IMR-90 (cell line): ENCODE measurements around the gene KLHL3. TPM values are rescaled to one million over a fixed set of nuclear protein-coding genes. Genes with fewer than 3 reads are reported as not detected.

Experiments
- ATAC-seq: fragments of 200-7000 bp; cut with Tn5 transposase; 2 replicates; pipeline ENCODE4 v1.9.1; 2020; ENCODE audit warnings: low read depth, mild to moderate bottlenecking, moderate library complexity
- BruUV-seq: library from RNA; stranded (reverse); fragments of 400-500 nt; replicated peaks from 2 replicates; lab custom pipeline; 2021; lab: Mats Ljungman, UMichigan
- CTCF ChIA-PET: fragments of 300-600 bp; formaldehyde crosslinking; extraction: SDS; loops from one replicate; lab custom pipeline; 2021; ENCODE audit warnings: antibody characterized with exemption; lab: Yijun Ruan, JAX
- POLR2A ChIA-PET: fragments of 300-600 bp; sonication (Branson Sonifier 250); formaldehyde crosslinking; loops from one replicate; lab custom pipeline; 2022; ENCODE audit warnings: antibody characterized with exemption; ENCODE audit not compliant: unreplicated experiment; lab: Charles Lee
- DNase-seq: peaks from one replicate; pipeline ENCODE4 v3.0.0; 2013
- H2AFZ ChIP-seq: replicated peaks from 2 replicates; pipeline ENCODE3; 2013; ENCODE audit warnings: low read length, mild to moderate bottlenecking; ENCODE audit not compliant: poor library complexity
- H2AK5ac ChIP-seq: 2 replicates; pipeline ENCODE4 v1.6.1; 2013; ENCODE audit warnings: low read depth, low read length, inconsistent platforms
- H2AK9ac ChIP-seq: replicated peaks from 2 replicates; pipeline ENCODE3; 2013; ENCODE audit warnings: mild to moderate bottlenecking, low read depth, low read length, moderate library complexity; ENCODE audit not compliant: poor library complexity
- H2BK120ac ChIP-seq: 2 replicates; pipeline ENCODE4 v1.6.1; 2013; ENCODE audit warnings: low read depth, low read length, inconsistent platforms
- H2BK15ac ChIP-seq: 3 replicates; pipeline ENCODE4 v1.6.1; 2013; ENCODE audit warnings: low read depth, low read length, inconsistent platforms
- H2BK20ac ChIP-seq: 2 replicates; pipeline ENCODE4 v1.6.1; 2013; ENCODE audit warnings: low read depth, mild to moderate bottlenecking, inconsistent platforms, low read length, moderate library complexity
- H2BK5ac ChIP-seq: 2 replicates; pipeline ENCODE4 v1.6.1; 2013; ENCODE audit warnings: mild to moderate bottlenecking, low read depth, low read length, inconsistent platforms; ENCODE audit not compliant: poor library complexity, severe bottlenecking
- H3K14ac ChIP-seq: replicated peaks from 2 replicates; pipeline ENCODE4 v1.6.1; 2013; ENCODE audit warnings: low read depth, low read length, inconsistent platforms
- H3K18ac ChIP-seq: 2 replicates; pipeline ENCODE4 v1.6.1; 2013; ENCODE audit warnings: low read depth, low read length, control low read depth
- H3K23ac ChIP-seq: 2 replicates; pipeline ENCODE4 v1.6.1; 2013; ENCODE audit warnings: low read depth, low read length, inconsistent platforms
- H3K27ac ChIP-seq: 2 replicates; pipeline ENCODE4 v1.5.1; 2013; ENCODE audit warnings: mild to moderate bottlenecking, control low read depth, low read length; ENCODE audit not compliant: insufficient read depth
- H3K27me3 ChIP-seq: 2 replicates; pipeline ENCODE4 v1.6.1; 2013; ENCODE audit warnings: low read length; ENCODE audit not compliant: control insufficient read depth, insufficient read depth
- H3K36me3 ChIP-seq: 2 replicates; pipeline ENCODE4 v1.6.1; 2013; ENCODE audit warnings: low read length, mixed read lengths; ENCODE audit not compliant: control insufficient read depth, insufficient read depth
- H3K4ac ChIP-seq: 2 replicates; pipeline ENCODE4 v1.6.1; 2013; ENCODE audit warnings: low read depth, low read length, inconsistent platforms
- H3K4me1 ChIP-seq: 2 replicates; pipeline ENCODE4 v1.6.1; 2013; ENCODE audit warnings: low read length, mixed read lengths; ENCODE audit not compliant: control insufficient read depth, insufficient read depth
- H3K4me2 ChIP-seq: 2 replicates; pipeline ENCODE4 v1.6.1; 2013; ENCODE audit warnings: low read depth, mild to moderate bottlenecking, control low read depth, low read length, moderate library complexity
- H3K4me3 ChIP-seq: 2 replicates; pipeline ENCODE4 v1.5.1; 2013; ENCODE audit warnings: low read depth, mild to moderate bottlenecking, control low read depth, low read length, moderate library complexity; ENCODE audit not compliant: insufficient read depth
- H3K56ac ChIP-seq: 2 replicates; pipeline ENCODE4 v1.6.1; 2013; ENCODE audit warnings: low read length, inconsistent platforms; ENCODE audit not compliant: insufficient read depth; ENCODE audit errors: extremely low read depth
- H3K79me1 ChIP-seq, 2 experiments: 2 replicates each; pipeline ENCODE4 v1.6.1; 2013; ENCODE audit warnings: low read length in 2 of 2, inconsistent platforms in 1 of 2, low read depth in 1 of 2
- H3K9ac ChIP-seq: 2 replicates; pipeline ENCODE4 v1.6.1; 2013; ENCODE audit warnings: low read depth, low read length, control low read depth
- H3K9me1 ChIP-seq: 2 replicates; pipeline ENCODE4 v1.6.1; 2013; ENCODE audit warnings: low read length, inconsistent platforms; ENCODE audit not compliant: insufficient read depth
- H3K9me3 ChIP-seq: 2 replicates; pipeline ENCODE4 v1.6.1; 2013; ENCODE audit warnings: low read length; ENCODE audit not compliant: control insufficient read depth, insufficient read depth
- H4K20me1 ChIP-seq: 2 replicates; pipeline ENCODE4 v1.6.1; 2013; ENCODE audit warnings: low read length, inconsistent platforms; ENCODE audit not compliant: insufficient read depth
- H4K5ac ChIP-seq: 2 replicates; pipeline ENCODE4 v1.6.1; 2013; ENCODE audit warnings: mild to moderate bottlenecking, low read depth, low read length, control low read depth
- H4K8ac ChIP-seq, 2 experiments: 2 replicates each; pipeline ENCODE4 v1.6.1; 2013; ENCODE audit warnings: low read depth in 2 of 2, low read length in 2 of 2, control low read depth in 1 of 2, inconsistent platforms in 1 of 2
- H4K91ac ChIP-seq: 2 replicates; pipeline ENCODE4 v1.6.1; 2013; ENCODE audit warnings: low read depth, low read length, inconsistent platforms; ENCODE audit not compliant: insufficient read depth
- BHLHE40 ChIP-seq: fragments of 150-350 bp; IDR thresholded peaks from 2 replicates; pipeline ENCODE4 v1.6.1; 2016; ENCODE audit warnings: mild to moderate bottlenecking, low read depth, low read length
- CEBPB ChIP-seq: IDR thresholded peaks from 2 replicates; pipeline ENCODE4 v1.6.1; 2012; ENCODE audit warnings: low read depth, low read length, improper control_type of control experiment
- CHD1 ChIP-seq: IDR thresholded peaks from 2 replicates; pipeline ENCODE4 v1.6.1; 2012; ENCODE audit warnings: low read depth, low read length, improper control_type of control experiment
- FOS ChIP-seq: fragments of 150-350 bp; IDR thresholded peaks from 2 replicates; pipeline ENCODE4 v1.6.1; 2016; ENCODE audit warnings: low read depth, low read length
- MAFK ChIP-seq: IDR thresholded peaks from 2 replicates; pipeline ENCODE4 v1.6.1; 2012; ENCODE audit warnings: low read depth, low read length, improper control_type of control experiment
- MAZ ChIP-seq: IDR thresholded peaks from 2 replicates; pipeline ENCODE4 v1.6.1; 2012; ENCODE audit warnings: low read depth, mild to moderate bottlenecking, low read length, improper control_type of control experiment, moderate library complexity, borderline replicate concordance
- MXI1 ChIP-seq: IDR thresholded peaks from 2 replicates; pipeline ENCODE4 v1.6.1; 2012; ENCODE audit warnings: low read depth, mild to moderate bottlenecking, low read length, moderate library complexity, borderline replicate concordance
- NFE2L2 ChIP-seq: fragments of 150-350 bp; IDR thresholded peaks from 2 replicates; pipeline ENCODE4 v1.6.1; 2016; ENCODE audit warnings: low read depth, mild to moderate bottlenecking, low read length
- POLR2A ChIP-seq: IDR thresholded peaks from 2 replicates; pipeline ENCODE4 v1.6.1; 2012; ENCODE audit warnings: mild to moderate bottlenecking, low read depth, low read length
- RAD21 ChIP-seq: IDR thresholded peaks from 2 replicates; pipeline ENCODE4 v1.6.1; 2012; ENCODE audit warnings: low read length, improper control_type of control experiment
- RCOR1 ChIP-seq: IDR thresholded peaks from 2 replicates; pipeline ENCODE4 v1.6.1; 2012; ENCODE audit warnings: mild to moderate bottlenecking, low read length, improper control_type of control experiment; ENCODE audit not compliant: insufficient replicate concordance
- RFX5 ChIP-seq: IDR thresholded peaks from 2 replicates; pipeline ENCODE4 v1.8.0; 2012; ENCODE audit warnings: low read depth, mild to moderate bottlenecking, low read length, moderate library complexity
- SMC3 ChIP-seq: fragments of 150-350 bp; IDR thresholded peaks from 2 replicates; pipeline ENCODE4 v1.6.1; 2016; ENCODE audit warnings: low read depth, mild to moderate bottlenecking, antibody characterized with exemption, low read length, moderate library complexity
- WGBS, 2 experiments: methylation state at CpG; one replicate each; pipeline versions ENCODE4 v1.1.5 to v1.1.7; 2013; ENCODE audit warnings: missing lambda C conversion rate in 2 of 2; ENCODE audit not compliant: insufficient read length in 1 of 2; ENCODE audit errors: extremely low coverage in 2 of 2; 5-methylcytosine and 5-hydroxymethylcytosine counted together
- dilution Hi-C: fragments of 300-500 bp; cut with HindIII; formaldehyde crosslinking; loops from one replicate; pipeline ENCODE4 v1.14.3; 2018; ENCODE audit warnings: low sequenced_read_pairs; ENCODE audit not compliant: unreplicated experiment
- in situ Hi-C: fragments of 300-500 bp; cut with MboI; formaldehyde crosslinking; loops from 3 replicates; pipeline ENCODE4 v1.14.3; 2019; ENCODE audit warnings: low sequenced_read_pairs, inconsistent platforms, mixed read lengths
- intact Hi-C: fragments of 100-400 bp; cut with micrococcal nuclease; formaldehyde crosslinking; loops from 2 replicates; pipeline ENCODE4 v1.10.0; 2022
- polyA plus RNA-seq, 3 experiments: library from polyadenylated mRNA; depleted of rRNA; stranded (reverse); fragments of >200 nt; gene quantifications; 2 replicates each; pipeline ENCODE4 v1.2.3, GENCODE V29; 2012; ENCODE audit warnings: low replicate concordance in 1 of 3
- total RNA-seq: library from RNA; depleted of rRNA; stranded (reverse); fragments of >200 nt; gene quantifications from 2 replicates; pipeline ENCODE4 v1.2.3, GENCODE V29; 2012
- TF ChIP-seq, protein P1 (sequence below): fragments of 150-350 bp; IDR thresholded peaks from 2 replicates; pipeline ENCODE4 v1.6.1; 2016; ENCODE audit warnings: low read depth, mild to moderate bottlenecking, low read length, moderate library complexity, borderline replicate concordance
- TF ChIP-seq, protein P2 (sequence below): fragments of 150-350 bp; IDR thresholded peaks from 2 replicates; pipeline ENCODE4 v1.6.1; 2017; ENCODE audit warnings: mild to moderate bottlenecking, antibody characterized with exemption, low read length, low read depth
- TF ChIP-seq, protein P3 (sequence below): conservative IDR thresholded peaks from 2 replicates; pipeline ENCODE4 v1.5.1; 2012; ENCODE audit warnings: mild to moderate bottlenecking, low read depth, low read length, improper control_type of control experiment

The KLHL3 gene
- total and polyA plus RNA-seq, 2 of the 4 experiments (the other 2 are of a cell fraction), result 2.3 to 4.1 TPM

GRCh38 chr5:137708796-137709559 lies 26.9 kb downstream of the KLHL3 start:
- dilution Hi-C loops, result no loop called here
- no peak overlapping the region for H3K18ac ChIP-seq

More at GRCh38 chr5:137708796-137709559, 26.9 kb downstream of the KLHL3 start:
- H4K8ac ChIP-seq, result no peak overlapping the region
- no peak overlapping the region for H2BK20ac ChIP-seq
- no peak overlapping the region for H2BK120ac ChIP-seq
- TF ChIP-seq RAD21 (no peak), POLR2A (no peak), BHLHE40 (no peak), CHD1 (no peak), NFE2L2 (no peak), RFX5 (no peak), CEBPB (no peak), SMC3 (no peak), MAFK (no peak), MXI1 (no peak), MAZ (no peak), FOS (no peak), RCOR1 (no peak)
- TF ChIP-seq, protein P1, sequence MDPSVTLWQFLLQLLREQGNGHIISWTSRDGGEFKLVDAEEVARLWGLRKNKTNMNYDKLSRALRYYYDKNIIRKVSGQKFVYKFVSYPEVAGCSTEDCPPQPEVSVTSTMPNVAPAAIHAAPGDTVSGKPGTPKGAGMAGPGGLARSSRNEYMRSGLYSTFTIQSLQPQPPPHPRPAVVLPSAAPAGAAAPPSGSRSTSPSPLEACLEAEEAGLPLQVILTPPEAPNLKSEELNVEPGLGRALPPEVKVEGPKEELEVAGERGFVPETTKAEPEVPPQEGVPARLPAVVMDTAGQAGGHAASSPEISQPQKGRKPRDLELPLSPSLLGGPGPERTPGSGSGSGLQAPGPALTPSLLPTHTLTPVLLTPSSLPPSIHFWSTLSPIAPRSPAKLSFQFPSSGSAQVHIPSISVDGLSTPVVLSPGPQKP, result no peak
- TF ChIP-seq, protein P2, sequence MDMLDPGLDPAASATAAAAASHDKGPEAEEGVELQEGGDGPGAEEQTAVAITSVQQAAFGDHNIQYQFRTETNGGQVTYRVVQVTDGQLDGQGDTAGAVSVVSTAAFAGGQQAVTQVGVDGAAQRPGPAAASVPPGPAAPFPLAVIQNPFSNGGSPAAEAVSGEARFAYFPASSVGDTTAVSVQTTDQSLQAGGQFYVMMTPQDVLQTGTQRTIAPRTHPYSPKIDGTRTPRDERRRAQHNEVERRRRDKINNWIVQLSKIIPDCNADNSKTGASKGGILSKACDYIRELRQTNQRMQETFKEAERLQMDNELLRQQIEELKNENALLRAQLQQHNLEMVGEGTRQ, result no peak
- TF ChIP-seq, protein P3, sequence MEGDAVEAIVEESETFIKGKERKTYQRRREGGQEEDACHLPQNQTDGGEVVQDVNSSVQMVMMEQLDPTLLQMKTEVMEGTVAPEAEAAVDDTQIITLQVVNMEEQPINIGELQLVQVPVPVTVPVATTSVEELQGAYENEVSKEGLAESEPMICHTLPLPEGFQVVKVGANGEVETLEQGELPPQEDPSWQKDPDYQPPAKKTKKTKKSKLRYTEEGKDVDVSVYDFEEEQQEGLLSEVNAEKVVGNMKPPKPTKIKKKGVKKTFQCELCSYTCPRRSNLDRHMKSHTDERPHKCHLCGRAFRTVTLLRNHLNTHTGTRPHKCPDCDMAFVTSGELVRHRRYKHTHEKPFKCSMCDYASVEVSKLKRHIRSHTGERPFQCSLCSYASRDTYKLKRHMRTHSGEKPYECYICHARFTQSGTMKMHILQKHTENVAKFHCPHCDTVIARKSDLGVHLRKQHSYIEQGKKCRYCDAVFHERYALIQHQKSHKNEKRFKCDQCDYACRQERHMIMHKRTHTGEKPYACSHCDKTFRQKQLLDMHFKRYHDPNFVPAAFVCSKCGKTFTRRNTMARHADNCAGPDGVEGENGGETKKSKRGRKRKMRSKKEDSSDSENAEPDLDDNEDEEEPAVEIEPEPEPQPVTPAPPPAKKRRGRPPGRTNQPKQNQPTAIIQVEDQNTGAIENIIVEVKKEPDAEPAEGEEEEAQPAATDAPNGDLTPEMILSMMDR, result no peak
- no peak overlapping the region for H4K91ac ChIP-seq
- no peaks in the 10 kb centered on the region for H4K20me1 ChIP-seq
- no peaks in the 10 kb centered on the region for H3K27me3 ChIP-seq
- H3K56ac ChIP-seq, result no peak overlapping the region
- in situ Hi-C loops, result no loop called here
- intact Hi-C loops, result no loop called here
- H3K79me1 ChIP-seq, result no peaks in the 10 kb centered on the region
- no peak overlapping the region for H2BK15ac ChIP-seq
- ATAC-seq, result no peak
- no peak overlapping the region for H3K27ac ChIP-seq
- H2AFZ ChIP-seq, result peak overlapping the region; percentile 2
- no TSS peak for BruUV-seq
- H3K36me3 ChIP-seq, result no peaks in the 10 kb centered on the region
- no peak overlapping the region for H2AK5ac ChIP-seq
- H3K4me2 ChIP-seq, result no peak overlapping the region
- DNase-seq, result no peak
- no peaks in the 10 kb centered on the region for H3K4me1 ChIP-seq
- no peak overlapping the region for H2BK5ac ChIP-seq
- ChIA-PET CTCF (no interaction called here), POLR2A (no interaction called here)
- H2AK9ac ChIP-seq, result no peak overlapping the region
- H3K9ac ChIP-seq, result no peak overlapping the region
- H3K4me3 ChIP-seq, result no peak overlapping the region
- H3K9me3 ChIP-seq, result peaks cover 2% of the 10 kb centered on the region; the same call in 1 of the 2 replicates
- WGBS, 2 experiments, result no CpG with 5 or more reads among the region's 3 CpGs
- no peak overlapping the region for H3K4ac ChIP-seq
- H3K9me1 ChIP-seq, result no peaks in the 10 kb centered on the region
- no peak overlapping the region for H3K14ac ChIP-seq
- H4K5ac ChIP-seq, result no peak overlapping the region
- no peak overlapping the region for H3K23ac ChIP-seq
